Smooth muscle cell of the brain vasculature (primary cell): ENCODE results near the gene ELP4.
"Not testable (repeated sequence)": the region's sequence is repeated elsewhere in the genome, so short reads cannot be mapped to it uniquely, and the experiment has no call there.

Experiments
- DNase-seq: peaks from one replicate; pipeline ENCODE4 v3.0.0-alpha.2; 2012; ENCODE audit warnings: low read depth, low spot score

Gene ELP4

GRCh38 chr11:31509429-31510345 is at the start of gene ELP4, which contains the start of gene IMMP1L:
ELP4 (plus strand) TSS chr11:31509767; CDS start chr11:31509785, 18 bp downstream.
IMMP1L (minus strand) TSS chr11:31509622; CDS start chr11:31463276, 46,346 bp downstream.
- DNase-seq, result peak; percentile 89

- DNase-seq, result no peak
Observed at GRCh38 chr11:31464436-31464835, 45.1 kb upstream of the ELP4 start.

- DNase-seq, result no peak
Observed at GRCh38 chr11:31474083-31474482, 35.5 kb upstream of the ELP4 start.

- DNase-seq, result no peak
Observed at GRCh38 chr11:31477528-31478222, 31.9 kb upstream of the ELP4 start.

GRCh38 chr11:31478223-31478590 is 31.4 kb upstream of the ELP4 start:
- DNase-seq, result no peak

GRCh38 chr11:31479066-31479465 is 30.5 kb upstream of the ELP4 start:
- DNase-seq, result no peak

GRCh38 chr11:31480930-31481329 is 28.6 kb upstream of the ELP4 start:
- no peak for DNase-seq

- no peak for DNase-seq
Observed at GRCh38 chr11:31484497-31484896, 25.1 kb upstream of the ELP4 start.

- DNase-seq, result peak; percentile 71
Observed at GRCh38 chr11:31487848-31488247, 21.7 kb upstream of the ELP4 start.

GRCh38 chr11:31492320-31492913 is 17.1 kb upstream of the ELP4 start:
- DNase-seq, result no peak

GRCh38 chr11:31493235-31493634 is 16.3 kb upstream of the ELP4 start:
- DNase-seq, result no peak

- DNase-seq, result not testable (repeated sequence)
Observed at GRCh38 chr11:31493762-31494161, 15.8 kb upstream of the ELP4 start.

GRCh38 chr11:31499576-31500178 is 9.9 kb upstream of the ELP4 start:
- DNase-seq, result no peak

- DNase-seq, result no peak
Observed at GRCh38 chr11:31500560-31500959, 9.0 kb upstream of the ELP4 start.

GRCh38 chr11:31509051-31509428 is 527 bp upstream of the ELP4 start:
- no peak for DNase-seq

GRCh38 chr11:31512117-31512516 is 2.5 kb downstream of the ELP4 start:
- no peak for DNase-seq

GRCh38 chr11:31521497-31522150 is 12.1 kb downstream of the ELP4 start:
- DNase-seq, result no peak

GRCh38 chr11:31529189-31529588 is 19.6 kb downstream of the ELP4 start:
- DNase-seq, result no peak

GRCh38 chr11:31529701-31530100 is 20.1 kb downstream of the ELP4 start:
- no peak for DNase-seq

GRCh38 chr11:31531293-31531692 is 21.7 kb downstream of the ELP4 start:
- no peak for DNase-seq

- DNase-seq, result no peak
Observed at GRCh38 chr11:31535479-31535878, 25.9 kb downstream of the ELP4 start.
